NK-92 (cell line): ENCODE measurements around the gene SNIP1.
A peak's percentile ranks its signal among the peaks of the same experiment; 100 is the strongest.
"Not testable (repeated sequence)": the region's sequence is repeated elsewhere in the genome, so short reads cannot be mapped to it uniquely, and the experiment has no call there.

Experiments used
- DNase-seq: peaks from one replicate; lab custom pipeline; 2025; ENCODE audit not compliant: unreplicated experiment; lab: John Stamatoyannopoulos, UW

SNIP1 gene

DNA sequence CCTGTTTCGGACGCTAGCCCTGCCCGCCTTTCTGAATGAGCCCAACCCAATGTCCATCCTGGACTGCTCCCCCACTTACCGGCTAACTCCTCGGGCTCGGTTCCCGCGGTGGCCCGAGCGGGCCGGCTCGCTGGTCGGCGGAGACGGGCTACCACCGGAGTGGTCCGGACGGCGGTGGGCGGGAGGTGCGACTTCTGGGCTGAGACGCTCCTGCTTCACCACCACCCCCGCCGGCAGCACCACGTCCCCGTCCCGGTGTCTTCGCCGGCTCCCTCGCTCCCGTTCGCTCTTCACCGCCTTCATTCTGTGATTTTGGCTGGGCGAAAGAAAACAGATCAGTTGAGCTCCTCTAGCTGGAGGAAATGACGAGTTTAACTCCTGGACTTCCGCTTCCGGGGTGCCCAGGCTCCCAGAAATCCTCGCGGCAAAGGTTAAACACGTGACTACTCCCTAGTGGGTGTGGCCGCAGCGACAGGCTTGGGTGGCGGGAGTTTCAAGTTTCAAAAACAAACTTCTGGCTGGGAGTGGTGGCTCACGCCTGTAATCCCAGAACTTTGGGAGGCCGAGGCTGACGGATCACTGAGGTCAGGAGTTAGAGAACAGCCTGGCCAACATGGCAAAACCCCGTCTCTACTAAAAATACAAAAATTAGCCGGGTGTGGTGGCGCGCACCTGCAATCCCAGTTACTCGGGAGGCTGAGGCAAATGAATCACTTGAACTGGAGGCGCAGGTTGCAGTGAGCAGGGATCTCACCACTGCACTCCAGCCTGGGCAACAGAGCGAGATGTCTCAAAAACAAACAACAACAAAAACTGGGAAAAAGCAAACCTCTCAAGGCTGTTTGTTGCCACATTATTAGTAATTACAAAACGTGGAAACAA lies at the start of gene SNIP1:
Gene SNIP1 (minus strand): TSS at position 367 of the 882 bp plus-strand sequence. CDS start 64 bp downstream, at position 303.
- DNase-seq, result peak; percentile 52

- no peak for DNase-seq
These were observed 48.9 kb upstream of the SNIP1 start for GRCh38 chr1:37602750-37603694.

DNA sequence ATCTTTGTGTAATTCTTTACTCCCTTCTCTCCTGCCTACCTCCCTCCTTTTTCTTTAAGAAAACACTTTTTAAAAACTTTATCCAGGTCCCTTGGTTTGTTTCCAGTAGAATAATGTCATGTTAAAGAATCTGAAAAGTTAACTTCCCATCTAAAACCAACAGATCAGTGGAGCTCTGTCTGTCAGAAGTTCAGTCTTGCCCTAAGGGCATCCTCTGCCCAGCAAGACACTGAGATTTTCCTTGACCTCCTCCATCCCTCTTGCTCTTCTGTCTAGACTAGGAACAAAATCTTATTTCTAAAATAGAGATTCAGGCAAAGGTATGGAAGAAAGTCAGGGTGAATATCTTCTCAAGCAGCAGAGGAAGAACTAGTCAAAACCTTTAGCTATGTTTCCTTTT lies 47.3 kb upstream of the SNIP1 start:
- DNase-seq, result no peak

- DNase-seq, result no peak
These were observed 45.8 kb upstream of the SNIP1 start for GRCh38 chr1:37599940-37600339.

GRCh38 chr1:37596182-37596667 lies 42.1 kb upstream of the SNIP1 start:
- no peak for DNase-seq

- peak; percentile 61 for DNase-seq
These were observed 41.5 kb upstream of the SNIP1 start, which contains the start of gene GNL2 for GRCh38 chr1:37595440-37596181. Gene GNL2 (minus strand): TSS chr1:37595937. CDS start chr1:37595822, 115 bp downstream.

- no peak for DNase-seq
These were observed 39.6 kb upstream of the SNIP1 start for GRCh38 chr1:37593726-37594125.

DNA sequence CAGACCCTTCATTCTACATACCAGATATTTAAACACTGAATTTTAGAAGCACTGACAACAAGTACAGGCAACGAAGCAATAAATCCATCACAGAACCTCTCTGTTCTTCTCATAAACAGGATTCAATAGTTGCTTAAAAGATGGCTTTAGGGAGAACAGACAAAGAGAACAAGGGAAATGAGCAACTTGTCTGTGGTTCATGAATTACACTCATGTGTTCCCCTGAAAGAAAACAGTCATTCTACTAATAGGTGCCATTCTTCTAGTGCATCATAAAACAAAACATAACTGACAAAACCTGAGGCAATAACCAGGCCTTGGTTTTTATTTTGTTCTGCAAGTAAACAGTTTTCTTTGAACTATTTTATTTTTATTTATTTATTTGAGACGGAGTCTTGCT lies 34.8 kb upstream of the SNIP1 start:
- DNase-seq, result no peak

GRCh38 chr1:37584544-37584943 lies 30.5 kb upstream of the SNIP1 start:
- not testable (repeated sequence) for DNase-seq

- DNase-seq, result no peak
These were observed 21.6 kb upstream of the SNIP1 start for GRCh38 chr1:37575692-37576091.

DNA sequence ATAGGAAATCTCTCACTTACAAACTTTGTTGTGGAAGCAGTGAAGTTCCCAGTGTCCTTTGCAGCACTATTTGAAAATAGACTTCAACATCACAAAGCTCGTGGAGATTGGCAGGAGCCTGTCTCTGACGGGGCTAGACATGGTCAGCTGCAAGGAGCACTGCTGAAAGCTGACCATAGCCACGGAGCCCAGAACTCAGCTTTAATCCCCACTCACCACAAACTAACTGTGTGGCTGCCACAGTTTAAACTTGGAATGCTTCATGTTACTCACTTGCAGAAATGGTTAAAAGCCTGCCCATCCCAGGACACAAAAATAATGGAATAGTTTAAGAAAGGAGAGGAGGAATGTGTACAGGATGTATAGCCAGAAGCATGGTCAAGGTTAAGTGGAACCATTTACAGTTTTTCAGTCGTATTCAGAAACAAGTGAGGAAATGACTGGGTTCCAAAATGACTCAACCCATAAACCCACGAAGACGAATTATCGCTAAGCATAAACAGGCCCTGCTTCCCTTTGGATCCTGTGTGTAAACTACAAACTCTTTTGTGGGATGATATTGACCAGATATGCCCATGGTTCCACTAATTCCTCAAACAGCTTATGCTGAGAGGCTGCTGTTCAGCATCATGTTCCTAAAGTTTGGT lies 20.9 kb upstream of the SNIP1 start:
- no peak for DNase-seq

DNA sequence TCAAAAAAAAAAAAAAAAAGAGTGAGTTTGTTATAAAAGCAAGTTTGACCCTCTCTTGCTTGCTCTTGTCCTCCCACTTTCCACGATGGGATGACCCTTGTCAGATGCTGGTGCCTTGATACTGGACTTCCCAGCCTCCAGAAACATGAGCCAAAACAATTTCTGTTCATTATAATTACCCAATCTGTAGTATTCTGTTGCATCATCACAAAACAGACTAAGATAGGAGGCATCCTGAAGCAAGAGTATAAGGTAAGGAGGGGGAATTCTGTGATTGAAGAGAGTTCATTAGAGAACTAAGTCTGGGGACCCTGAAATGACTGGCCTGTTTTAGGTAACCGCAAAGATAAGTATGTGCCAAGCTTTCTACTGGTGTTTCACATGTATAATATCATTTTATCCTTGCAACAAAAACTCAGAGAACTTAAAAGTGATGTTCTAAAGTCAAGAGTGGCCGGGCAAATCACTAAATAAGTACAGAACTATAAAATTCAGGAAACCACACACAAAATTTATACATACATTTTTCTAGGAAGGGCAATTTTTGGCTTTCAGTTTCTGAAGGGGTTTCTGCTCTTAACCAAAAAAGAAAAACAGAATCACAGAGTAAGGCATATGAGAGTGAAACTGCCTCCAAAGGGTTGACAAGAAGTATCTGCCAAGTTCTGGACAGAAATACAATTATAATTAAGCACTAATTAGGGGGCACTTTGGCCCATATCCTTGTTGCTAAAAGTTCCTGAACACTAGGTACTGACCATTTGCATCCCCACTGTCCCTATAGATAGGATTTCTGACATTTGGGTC lies 16.6 kb upstream of the SNIP1 start:
- no peak for DNase-seq

DNA sequence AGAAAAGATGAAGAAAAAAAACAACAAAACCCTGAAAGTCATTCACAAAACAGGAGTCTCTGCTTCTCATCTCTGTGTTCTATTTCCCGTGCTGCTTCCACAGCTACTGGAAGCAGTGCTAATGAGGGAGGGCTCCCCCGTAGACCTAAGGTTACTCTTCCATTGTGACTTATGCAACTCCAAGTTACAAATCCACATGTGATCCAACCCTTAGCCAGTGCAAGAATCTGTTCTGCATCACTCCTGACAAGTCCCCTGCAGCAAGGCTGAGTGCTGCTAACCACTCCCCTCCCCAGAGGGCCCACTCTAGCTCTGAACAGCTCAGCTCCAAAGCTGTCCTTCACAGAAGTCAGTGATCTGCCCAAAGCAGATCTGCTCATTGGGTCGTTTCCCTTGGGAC lies 12.9 kb upstream of the SNIP1 start:
- no peak for DNase-seq

DNA sequence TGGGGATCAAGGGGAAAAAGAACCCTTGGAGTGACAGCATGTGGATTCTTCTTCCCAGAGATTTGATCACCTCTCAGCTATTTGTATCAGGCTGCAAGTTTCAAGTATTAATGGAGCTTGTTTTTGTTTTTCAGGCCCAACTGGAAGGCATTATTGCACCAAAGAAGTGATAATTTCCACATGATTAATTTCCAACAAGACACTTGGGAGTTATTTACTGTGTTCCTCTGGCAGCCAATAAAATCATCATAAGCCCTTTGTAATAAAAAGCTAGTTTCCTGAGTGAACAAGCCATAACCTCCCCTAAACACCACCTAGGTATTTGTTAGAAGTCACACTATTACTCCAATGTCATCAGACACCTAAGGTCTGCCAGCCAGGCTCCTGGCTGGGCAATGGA lies 10.8 kb upstream of the SNIP1 start:
- no peak for DNase-seq

DNA sequence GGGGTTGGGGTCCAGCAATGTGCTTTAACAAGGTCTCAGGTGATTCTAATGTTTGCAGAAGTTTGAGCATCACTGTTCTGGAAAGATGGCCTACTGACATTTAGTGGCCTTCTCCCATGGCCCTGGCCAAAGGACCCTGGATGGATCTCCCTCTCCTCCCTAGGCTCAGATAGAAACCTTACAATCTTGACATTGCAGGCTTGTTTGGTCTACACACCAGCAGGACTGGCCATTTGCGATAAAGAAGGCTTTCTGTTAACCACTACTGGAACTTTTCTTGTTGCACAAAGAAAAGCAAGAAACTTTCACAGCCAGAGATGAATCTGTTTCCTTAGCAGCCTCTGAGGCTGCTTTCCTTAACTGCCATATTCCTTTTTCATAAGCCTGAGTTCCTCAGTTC lies 8.9 kb upstream of the SNIP1 start:
- DNase-seq, result no peak

- no peak for DNase-seq
These were observed 7.3 kb upstream of the SNIP1 start for GRCh38 chr1:37561133-37562132.

GRCh38 chr1:37560401-37561132 lies 6.5 kb upstream of the SNIP1 start:
- DNase-seq, result no peak

- DNase-seq, result not testable (repeated sequence)
These were observed 5.9 kb upstream of the SNIP1 start for GRCh38 chr1:37559957-37560379.
